Osteocyte (in vitro differentiated cells): ENCODE results near the gene FBL. TPM values are rescaled to one million over a fixed set of nuclear protein-coding genes. Genes with fewer than 3 reads are reported as not detected.
"Not testable (repeated sequence)": the region's sequence is repeated elsewhere in the genome, so short reads cannot be mapped to it uniquely, and the experiment has no call there.

Experiments used
- DNase-seq: peaks from one replicate; pipeline ENCODE4 v3.0.0; 2021; ENCODE audit warnings: mixed read lengths; ENCODE audit not compliant: unreplicated experiment; ENCODE audit errors: extremely low spot score
- H3K27ac Mint-ChIP-seq: one replicate; pipeline ENCODE4 v1.8.0; 2021; ENCODE audit warnings: mild to moderate bottlenecking, mixed read lengths; ENCODE audit not compliant: unreplicated experiment
- H3K27me3 Mint-ChIP-seq: one replicate; pipeline ENCODE4 v1.8.0; 2021; ENCODE audit warnings: mixed read lengths; ENCODE audit not compliant: unreplicated experiment
- H3K36me3 Mint-ChIP-seq: one replicate; pipeline ENCODE4 v1.8.0; 2021; ENCODE audit warnings: mixed read lengths; ENCODE audit not compliant: unreplicated experiment
- H3K4me1 Mint-ChIP-seq: one replicate; pipeline ENCODE4 v1.8.0; 2021; ENCODE audit warnings: mixed read lengths; ENCODE audit not compliant: unreplicated experiment
- H3K4me3 Mint-ChIP-seq: one replicate; pipeline ENCODE4 v1.8.0; 2021; ENCODE audit warnings: mild to moderate bottlenecking, moderate library complexity, mixed read lengths; ENCODE audit not compliant: unreplicated experiment
- H3K9me3 Mint-ChIP-seq: one replicate; pipeline ENCODE4 v1.8.0; 2021; ENCODE audit warnings: mixed read lengths; ENCODE audit not compliant: unreplicated experiment
- total RNA-seq: library from RNA; stranded (reverse); gene quantifications from 2 replicates; pipeline ENCODE4 v1.2.1, GENCODE V29; 2021
- TF ChIP-seq, protein P1 (sequence below): fragments of 200-600 bp; sonication (generic); IDR thresholded peaks from 2 replicates; pipeline ENCODE4 v1.5.0; 2021; ENCODE audit warnings: antibody characterized with exemption, mild to moderate bottlenecking, moderate library complexity

FBL gene
- total RNA-seq, 1 donor from 2014 or later, result 161 TPM

DNA sequence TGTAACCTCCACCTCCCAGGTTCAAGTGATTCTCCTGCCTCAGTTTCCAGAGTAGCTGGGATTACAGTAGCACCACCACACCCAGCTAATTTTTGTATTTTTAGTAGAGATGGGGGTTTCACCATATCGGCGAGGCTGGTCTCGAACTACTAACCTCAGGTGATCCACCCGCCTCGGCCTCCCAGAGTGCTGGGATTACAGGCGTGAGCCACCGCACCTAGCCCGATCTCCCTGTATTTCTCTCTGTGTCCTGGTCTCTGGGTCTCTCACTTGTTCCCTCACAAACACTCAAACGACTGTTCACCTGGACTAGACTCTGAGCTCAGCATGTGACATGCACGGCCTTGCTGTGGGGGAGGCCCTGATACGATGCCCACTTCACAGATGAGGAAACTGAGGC is 32.7 kb upstream of the FBL start:
- H3K4me3 Mint-ChIP-seq, H3K27me3 Mint-ChIP-seq, H3K9me3 Mint-ChIP-seq, H3K36me3 Mint-ChIP-seq, H3K27ac Mint-ChIP-seq, DNase-seq, H3K4me1 Mint-ChIP-seq: not testable (repeated sequence)

DNA sequence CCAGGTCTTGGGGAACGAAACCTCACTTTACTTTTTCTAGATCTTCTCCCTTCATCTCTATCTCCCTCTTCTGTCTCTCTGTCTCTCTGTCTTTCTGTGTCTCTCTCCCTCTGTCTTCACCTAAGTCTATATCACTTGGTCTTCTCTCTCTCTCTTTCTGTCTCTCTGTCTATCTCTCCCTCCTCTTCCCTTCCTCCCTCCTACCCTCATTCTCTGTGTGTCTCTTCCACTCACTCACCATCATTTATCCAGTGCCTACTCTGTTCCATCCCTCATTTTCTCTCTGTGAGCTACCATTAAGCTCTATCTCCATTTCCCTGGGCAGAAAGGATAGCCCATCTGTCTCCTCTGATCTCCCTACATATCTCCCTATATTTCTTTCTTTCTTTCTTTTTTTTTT is 32.2 kb upstream of the FBL start:
- Mint-ChIP-seq H3K36me3 (no peaks in the 10 kb centered on the region), H3K27me3 (no peaks in the 10 kb centered on the region), H3K4me1 (no peaks in the 10 kb centered on the region), H3K27ac (no peak overlapping the region), H3K9me3 (no peaks in the 10 kb centered on the region), H3K4me3 (no peak overlapping the region)
- no peak for DNase-seq
- TF ChIP-seq, protein P1, sequence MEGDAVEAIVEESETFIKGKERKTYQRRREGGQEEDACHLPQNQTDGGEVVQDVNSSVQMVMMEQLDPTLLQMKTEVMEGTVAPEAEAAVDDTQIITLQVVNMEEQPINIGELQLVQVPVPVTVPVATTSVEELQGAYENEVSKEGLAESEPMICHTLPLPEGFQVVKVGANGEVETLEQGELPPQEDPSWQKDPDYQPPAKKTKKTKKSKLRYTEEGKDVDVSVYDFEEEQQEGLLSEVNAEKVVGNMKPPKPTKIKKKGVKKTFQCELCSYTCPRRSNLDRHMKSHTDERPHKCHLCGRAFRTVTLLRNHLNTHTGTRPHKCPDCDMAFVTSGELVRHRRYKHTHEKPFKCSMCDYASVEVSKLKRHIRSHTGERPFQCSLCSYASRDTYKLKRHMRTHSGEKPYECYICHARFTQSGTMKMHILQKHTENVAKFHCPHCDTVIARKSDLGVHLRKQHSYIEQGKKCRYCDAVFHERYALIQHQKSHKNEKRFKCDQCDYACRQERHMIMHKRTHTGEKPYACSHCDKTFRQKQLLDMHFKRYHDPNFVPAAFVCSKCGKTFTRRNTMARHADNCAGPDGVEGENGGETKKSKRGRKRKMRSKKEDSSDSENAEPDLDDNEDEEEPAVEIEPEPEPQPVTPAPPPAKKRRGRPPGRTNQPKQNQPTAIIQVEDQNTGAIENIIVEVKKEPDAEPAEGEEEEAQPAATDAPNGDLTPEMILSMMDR, result no peak

DNA sequence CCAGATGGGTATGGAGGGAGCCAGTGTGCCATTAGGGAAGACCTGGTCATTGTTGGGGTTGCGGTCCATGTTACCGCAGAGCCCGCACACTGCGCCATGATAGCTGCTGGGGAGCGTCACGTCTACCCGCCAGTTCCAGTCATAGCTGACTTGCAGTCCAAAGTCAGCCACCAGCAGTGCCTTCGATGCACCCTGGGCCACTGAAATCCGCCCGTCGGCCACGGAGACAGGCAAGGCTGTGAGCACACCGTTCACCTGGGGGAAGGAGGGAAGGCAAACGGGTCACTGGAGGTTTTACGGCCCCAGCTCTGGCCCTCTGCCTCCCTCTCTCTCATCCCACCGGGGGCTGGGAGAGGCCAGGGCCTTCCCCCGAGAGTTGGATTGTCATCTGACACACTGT is 31.8 kb upstream of the FBL start:
- not testable (repeated sequence) for H3K27ac Mint-ChIP-seq, H3K36me3 Mint-ChIP-seq, DNase-seq, H3K4me3 Mint-ChIP-seq, H3K4me1 Mint-ChIP-seq, H3K9me3 Mint-ChIP-seq, H3K27me3 Mint-ChIP-seq

DNA sequence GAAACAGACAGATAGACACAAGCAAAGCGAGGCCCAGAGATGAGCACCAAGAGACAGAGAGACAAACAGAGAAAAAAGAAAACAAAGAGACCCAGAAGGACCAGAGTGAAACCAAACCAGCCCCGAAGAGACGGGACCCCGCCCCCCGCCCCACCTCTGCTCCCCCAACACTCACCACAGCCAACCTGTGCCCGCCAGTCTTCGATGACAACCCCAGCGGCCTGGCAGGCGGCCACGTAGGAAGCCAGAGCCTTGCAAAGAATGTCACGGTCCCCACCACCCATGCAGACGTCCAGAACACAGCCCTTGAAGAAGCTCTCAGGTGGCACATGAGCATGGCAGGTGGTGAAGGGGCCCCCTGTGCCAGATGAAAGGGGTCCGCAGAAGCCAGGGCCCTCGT is 31.3 kb upstream of the FBL start:
- H3K4me1 Mint-ChIP-seq, H3K4me3 Mint-ChIP-seq, H3K36me3 Mint-ChIP-seq, DNase-seq, H3K27me3 Mint-ChIP-seq, H3K9me3 Mint-ChIP-seq, H3K27ac Mint-ChIP-seq: not testable (repeated sequence)

DNA sequence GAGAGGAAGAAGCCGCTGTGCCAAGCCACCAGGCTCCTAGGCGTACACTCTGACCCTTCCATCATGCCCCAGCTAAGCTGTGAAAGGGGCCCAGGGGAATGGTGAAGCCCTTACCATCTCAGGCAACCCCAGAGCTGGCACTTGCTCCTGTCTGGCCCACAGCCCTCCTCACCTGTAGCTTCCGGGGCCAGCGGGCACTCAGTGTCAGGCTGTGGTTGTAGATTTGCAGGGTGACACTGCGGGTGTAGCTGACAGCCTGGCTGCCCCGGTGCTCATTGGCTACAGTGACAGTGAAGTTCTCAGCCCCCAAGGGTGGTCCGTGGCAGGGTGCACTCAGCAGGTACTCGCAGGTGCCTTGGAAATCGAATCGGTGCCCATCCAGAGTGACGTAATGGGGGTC is 30.3 kb upstream of the FBL start:
- H3K27me3 Mint-ChIP-seq, H3K27ac Mint-ChIP-seq, DNase-seq, H3K4me3 Mint-ChIP-seq, H3K4me1 Mint-ChIP-seq, H3K9me3 Mint-ChIP-seq, H3K36me3 Mint-ChIP-seq: not testable (repeated sequence)

DNA sequence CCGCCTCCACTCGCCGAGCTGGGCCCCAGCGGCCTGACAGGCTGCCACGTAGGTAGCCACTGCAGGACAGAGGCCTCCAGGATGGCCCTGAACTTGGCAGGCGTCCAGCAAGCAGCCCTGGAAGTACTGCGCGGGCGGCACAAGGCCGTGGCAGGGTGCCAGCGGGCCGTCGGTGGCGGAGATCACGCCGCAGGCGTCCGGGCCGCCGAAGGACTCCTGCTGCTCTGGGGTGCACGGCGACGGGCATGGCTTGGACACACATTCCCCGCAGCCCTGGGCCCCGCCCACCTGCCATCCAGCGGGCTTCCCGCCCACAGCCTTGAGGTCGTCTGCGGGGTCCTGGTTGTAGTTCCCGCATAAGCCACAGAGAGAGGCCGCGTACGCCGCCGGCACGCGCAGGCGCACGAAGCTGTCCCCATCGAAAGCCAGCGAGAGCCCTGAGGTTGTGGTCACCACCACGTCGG is 29.3 kb upstream of the FBL start:
- not testable (repeated sequence) for H3K27ac Mint-ChIP-seq, H3K4me1 Mint-ChIP-seq, DNase-seq, H3K9me3 Mint-ChIP-seq, H3K36me3 Mint-ChIP-seq, H3K27me3 Mint-ChIP-seq, H3K4me3 Mint-ChIP-seq

DNA sequence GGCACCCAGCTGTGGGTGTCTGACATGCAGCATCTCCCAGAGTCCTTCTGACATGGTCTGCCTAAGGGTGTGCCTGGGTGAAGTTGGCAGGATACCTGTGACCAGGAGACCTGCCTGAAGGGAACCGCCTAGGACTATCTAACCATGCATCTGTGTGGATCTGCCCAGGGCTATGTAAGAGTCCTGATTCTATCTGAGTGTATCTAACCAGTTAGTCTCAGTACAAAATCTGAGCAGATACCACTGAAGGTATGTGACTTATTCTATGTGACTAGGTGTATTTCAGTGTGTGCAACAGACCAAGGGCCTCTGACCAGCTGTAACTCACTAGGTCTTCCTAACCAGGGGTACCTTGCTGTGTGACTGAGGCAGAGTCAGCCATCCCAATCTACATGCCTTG is 28.2 kb upstream of the FBL start:
- TF ChIP-seq, protein P1, result no peak
- Mint-ChIP-seq H3K27me3 (no peaks in the 10 kb centered on the region), H3K36me3 (no peaks in the 10 kb centered on the region), H3K4me1 (no peaks in the 10 kb centered on the region), H3K9me3 (no peaks in the 10 kb centered on the region), H3K27ac (no peak overlapping the region), H3K4me3 (no peak overlapping the region)
- DNase-seq, result no peak

DNA sequence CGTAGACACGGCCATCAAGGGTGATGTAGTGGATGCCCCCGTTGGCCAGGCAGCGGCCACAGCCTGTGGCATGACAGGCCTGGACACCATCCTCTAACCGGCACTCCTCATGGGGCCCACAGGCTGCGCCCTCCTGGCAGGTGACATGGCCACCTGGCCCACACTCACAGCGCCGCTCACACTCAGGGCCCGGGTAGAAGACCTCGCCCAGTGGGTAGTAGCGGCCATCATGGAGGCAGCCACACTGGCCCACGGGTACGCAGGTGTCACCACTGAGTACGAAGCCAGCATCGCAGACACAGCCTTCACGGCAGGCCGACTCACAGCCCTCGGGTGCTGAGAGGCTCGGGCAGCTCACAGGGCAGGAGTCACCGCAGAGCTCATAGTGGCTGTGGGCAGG is 27.2 kb upstream of the FBL start:
- no peak overlapping the region for H3K4me3 Mint-ChIP-seq
- TF ChIP-seq, protein P1, result no peak
- no peak for DNase-seq
- H3K9me3 Mint-ChIP-seq, result no peaks in the 10 kb centered on the region
- no peaks in the 10 kb centered on the region for H3K4me1 Mint-ChIP-seq
- H3K27ac Mint-ChIP-seq, result no peak overlapping the region
- H3K27me3 Mint-ChIP-seq, result peaks cover 2% of the 10 kb centered on the region
- H3K36me3 Mint-ChIP-seq, result no peaks in the 10 kb centered on the region
